GM19463 (cell line): ENCODE results near the gene NBPF1.
"Not testable (repeated sequence)": the region's sequence is repeated elsewhere in the genome, so short reads cannot be mapped to it uniquely, and the experiment has no call there.

Source experiments
- ATAC-seq: cut with Tn5 transposase; IDR thresholded peaks from one replicate; pipeline ENCODE4 v1.9.1; 2021; ENCODE audit warnings: mild to moderate bottlenecking, moderate library complexity; ENCODE audit not compliant: unreplicated experiment

NBPF1 gene

DNA sequence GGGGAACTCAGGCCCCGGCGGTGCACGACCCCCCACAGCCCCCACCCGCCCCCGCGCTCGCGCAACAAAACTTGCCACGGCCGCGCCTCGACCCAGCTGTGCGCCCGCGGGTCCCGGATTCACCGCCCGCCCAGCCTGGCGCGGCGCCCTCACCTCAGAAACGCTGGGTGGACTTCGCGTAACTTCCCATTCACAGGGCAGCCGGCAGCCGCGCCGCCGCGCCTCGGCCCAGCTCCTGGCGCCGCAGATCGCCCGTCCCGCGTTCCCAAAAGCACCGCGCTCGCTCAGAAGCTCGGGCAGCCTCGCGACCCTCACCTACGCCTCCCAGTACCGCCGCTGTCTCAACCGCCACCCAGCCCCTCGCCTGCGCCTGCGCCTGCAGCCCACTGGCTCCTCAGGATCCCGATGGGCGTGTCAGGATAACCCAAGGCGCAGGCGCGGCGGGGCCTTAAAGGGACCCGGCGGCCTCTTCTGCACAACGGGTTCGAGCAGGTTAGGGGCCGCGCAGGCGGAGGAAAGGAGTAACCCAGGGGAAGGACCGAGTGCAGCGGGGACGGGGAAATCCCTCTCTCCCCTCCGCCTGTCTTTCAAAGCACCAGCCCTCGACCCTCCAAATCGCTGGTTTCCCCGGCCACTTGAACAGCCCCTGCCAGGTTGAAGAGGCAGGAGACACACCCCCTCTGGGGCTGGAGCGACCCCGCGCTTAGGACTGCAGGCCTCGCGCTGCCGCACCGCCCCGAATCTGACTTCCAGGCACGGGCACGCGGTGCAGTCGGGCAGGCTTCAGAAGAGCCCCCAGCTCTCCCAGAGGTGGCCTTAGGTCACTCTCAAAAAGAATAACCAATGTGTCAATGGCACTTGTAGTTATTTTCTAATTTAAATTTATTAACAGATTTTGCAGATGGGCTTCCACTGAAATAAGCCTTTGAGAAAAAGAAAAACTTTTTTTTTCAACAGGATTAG, at the start of gene NBPF1:
Gene NBPF1, minus strand, starts transcription at position 380 of the 963 bp plus-strand sequence.
- ATAC-seq: peak; percentile 98

DNA sequence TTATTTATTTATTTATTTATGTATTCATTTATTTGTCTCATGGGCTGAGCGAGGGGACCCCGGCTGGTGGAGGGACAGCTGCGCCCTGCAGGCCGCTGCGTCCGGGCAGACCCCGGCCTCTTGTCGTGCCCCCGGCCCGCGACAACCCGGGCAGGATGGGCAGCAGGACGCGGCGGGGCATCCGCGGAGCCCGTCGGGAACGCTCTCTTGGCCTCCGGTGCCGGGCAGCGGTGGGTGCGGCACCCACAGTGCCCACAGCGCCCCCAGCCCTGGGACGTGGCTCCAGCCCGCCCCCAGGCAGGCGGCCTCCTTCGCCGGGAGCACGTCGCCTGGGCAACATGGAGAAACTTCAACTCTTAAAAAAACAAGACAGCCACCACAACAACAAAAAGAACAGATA, 44.9 kb upstream of the NBPF1 start:
- not testable (repeated sequence) for ATAC-seq

- not testable (repeated sequence) for ATAC-seq
Observed at GRCh38 chr1:16656981-16657683, 43.8 kb upstream of the NBPF1 start.

DNA sequence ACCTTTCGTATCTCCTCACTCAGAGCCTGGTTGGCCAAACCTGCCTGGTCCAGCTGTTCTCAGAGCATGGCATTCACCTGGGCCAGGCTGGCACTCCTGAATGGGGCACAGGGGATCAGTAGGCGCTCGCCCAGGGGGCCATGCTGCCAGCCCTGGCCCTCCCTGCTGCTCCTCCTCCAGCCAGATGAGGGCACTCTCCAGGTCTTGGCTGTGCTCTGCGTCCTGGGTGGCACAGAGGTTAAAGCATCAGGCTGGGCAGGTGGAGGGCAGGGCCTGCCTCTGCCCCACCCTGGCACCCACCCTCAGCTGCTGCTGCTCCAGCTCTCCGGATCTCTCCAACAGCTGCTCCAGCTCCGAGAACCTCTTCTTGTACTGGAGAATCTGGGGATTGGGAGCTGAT, 43.2 kb upstream of the NBPF1 start:
- not testable (repeated sequence) for ATAC-seq

GRCh38 chr1:16651560-16651959, 38.2 kb upstream of the NBPF1 start:
- ATAC-seq: not testable (repeated sequence)

GRCh38 chr1:16649960-16650359, 36.6 kb upstream of the NBPF1 start:
- ATAC-seq: not testable (repeated sequence)

DNA sequence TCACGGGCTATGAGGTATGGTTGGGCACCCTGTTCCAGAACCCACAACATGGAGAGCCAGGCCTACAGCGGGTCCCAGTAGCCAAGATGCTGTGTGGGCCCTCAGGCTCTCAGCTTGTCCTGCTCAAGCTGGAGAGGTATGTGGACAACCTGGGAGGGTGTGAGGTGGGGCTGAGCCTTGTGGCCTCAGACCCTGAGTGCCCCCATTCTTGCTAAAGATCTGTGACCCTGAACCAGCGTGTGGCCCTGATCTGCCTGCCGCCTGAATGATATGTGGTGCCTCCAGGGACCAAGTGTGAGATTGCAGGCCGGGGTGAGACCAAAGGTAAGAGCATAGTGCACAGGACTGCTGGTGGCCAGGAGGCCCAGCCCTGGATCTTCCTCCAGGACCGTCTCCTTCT, 36.0 kb upstream of the NBPF1 start:
- ATAC-seq: not testable (repeated sequence)

DNA sequence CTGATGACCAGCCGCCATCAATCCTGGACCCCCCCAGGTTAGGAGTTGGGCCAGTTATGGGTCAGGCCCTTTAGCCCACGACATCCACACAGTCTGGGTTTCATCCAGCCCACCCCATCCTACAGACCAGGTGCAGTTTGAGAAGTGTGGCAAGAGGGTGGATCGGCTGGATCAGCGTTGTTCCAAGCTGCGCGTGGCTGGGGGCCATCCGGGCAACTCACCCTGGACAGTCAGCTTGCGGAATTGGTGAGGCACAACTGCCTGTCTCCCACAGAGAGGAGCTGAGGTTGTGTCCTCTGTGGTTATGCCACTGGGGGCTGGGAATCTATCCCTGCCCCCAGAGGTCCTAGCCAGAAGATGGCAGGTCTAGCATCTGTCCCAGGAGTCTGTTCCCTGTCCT, 35.4 kb upstream of the NBPF1 start:
- not testable (repeated sequence) for ATAC-seq

DNA sequence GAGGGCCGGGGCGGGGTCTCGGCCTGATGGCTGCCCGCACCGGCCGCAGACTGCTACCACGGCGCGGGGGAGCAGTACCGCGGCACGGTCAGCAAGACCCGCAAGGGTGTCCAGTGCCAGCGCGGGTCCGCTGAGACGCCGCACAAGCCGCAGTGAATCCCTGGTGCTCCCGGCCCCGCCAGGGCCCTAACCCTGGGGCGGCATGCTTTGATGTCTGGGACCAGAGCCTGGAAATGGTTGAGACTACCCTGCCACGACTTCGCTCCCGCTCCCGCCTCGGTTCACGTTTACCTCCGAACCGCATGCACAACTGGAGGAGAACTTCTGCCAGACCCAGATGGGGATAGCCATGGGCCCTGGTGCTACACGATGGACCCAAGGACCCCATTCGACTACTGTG, 34.9 kb upstream of the NBPF1 start:
- not testable (repeated sequence) for ATAC-seq

GRCh38 chr1:16647179-16648176, 34.1 kb upstream of the NBPF1 start:
- not testable (repeated sequence) for ATAC-seq

GRCh38 chr1:16646716-16647115, 33.4 kb upstream of the NBPF1 start:
- ATAC-seq: not testable (repeated sequence)

DNA sequence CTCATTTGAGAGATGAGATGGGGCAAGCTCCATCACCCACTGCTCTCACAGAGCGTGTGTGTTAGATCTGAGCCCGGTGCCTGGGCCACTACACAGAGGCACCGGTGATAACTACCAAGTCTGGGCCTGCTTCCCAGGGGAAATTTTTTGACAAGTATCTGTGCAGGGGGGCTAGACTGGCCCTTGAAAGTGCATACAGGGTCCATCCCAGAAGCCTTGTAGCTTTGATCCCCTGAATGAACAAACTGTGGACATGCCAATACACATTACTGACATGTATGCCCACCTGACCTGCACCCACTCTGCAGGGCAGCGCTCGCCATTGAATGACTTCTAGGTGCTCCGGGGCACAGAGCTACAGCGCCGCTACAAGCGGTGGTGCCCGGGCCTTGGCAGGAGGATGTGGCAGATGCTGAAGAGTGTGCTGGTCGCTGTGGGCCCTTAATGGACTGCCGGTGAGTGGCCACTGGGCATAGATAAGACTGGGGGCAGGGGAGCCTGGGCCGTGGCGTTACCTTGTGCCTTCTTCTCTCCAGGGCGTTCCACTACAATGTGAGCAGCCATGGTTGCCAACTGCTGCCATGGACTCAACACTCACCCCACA, 32.8 kb upstream of the NBPF1 start:
- ATAC-seq: not testable (repeated sequence)

GRCh38 chr1:16645271-16646060, 32.1 kb upstream of the NBPF1 start:
- ATAC-seq: not testable (repeated sequence)

GRCh38 chr1:16644482-16645270, 31.3 kb upstream of the NBPF1 start:
- peak; percentile 76 for ATAC-seq

DNA sequence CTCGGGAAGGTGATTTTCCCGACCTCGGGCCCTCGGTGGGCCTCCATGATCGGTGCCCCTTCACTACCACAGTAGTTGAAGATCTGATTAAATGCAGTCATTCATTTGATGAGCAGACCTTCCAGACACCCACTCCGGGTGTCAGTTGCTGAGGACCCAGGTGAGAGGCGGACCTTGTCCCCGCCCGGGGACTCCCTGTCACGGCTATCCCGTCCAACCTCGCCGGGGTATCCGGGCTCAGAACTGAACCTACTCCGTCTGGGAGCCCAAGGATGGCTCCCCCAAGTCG, 30.8 kb upstream of the NBPF1 start:
- ATAC-seq: peak; percentile 35

- not testable (repeated sequence) for ATAC-seq
Observed at GRCh38 chr1:16643476-16644192, 30.3 kb upstream of the NBPF1 start.

DNA sequence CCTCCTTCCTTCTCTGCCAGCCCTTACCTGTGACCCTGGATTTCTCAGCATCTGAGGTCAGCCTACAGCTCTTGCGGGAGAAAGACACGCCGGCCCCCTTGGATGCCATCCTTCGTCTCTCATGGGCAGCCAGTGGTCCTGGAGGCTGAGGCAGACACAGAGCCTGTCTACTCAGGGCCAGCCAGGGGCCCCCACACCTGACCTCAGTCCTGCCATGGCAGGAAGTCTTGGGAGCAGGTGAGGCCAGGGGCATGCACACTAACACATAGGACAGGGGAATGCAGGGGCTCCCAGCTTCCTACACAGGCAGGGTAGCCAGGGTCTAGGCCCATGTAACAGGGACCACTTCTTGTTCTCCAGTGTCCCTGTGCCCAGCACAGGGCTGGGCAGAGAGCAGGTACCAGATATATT, 29.6 kb upstream of the NBPF1 start:
- not testable (repeated sequence) for ATAC-seq
